BJ (cell line): ENCODE measurements around the gene GALNS. TPM values are rescaled to one million over a fixed set of nuclear protein-coding genes. Genes with fewer than 3 reads are reported as not detected.
A peak's percentile ranks its signal among the peaks of the same experiment; 100 is the strongest.

Experiments
- CTCF ChIA-PET: fragments of 350-600 bp; formaldehyde crosslinking; extraction: SDS; loops from one replicate; lab custom pipeline; 2021; ENCODE audit warnings: antibody characterized with exemption, inconsistent platforms; lab: Yijun Ruan, JAX
- POLR2A ChIA-PET: fragments of 300-600 bp; sonication (Branson Sonifier 250); formaldehyde crosslinking; extraction: SDS; loops from one replicate; lab custom pipeline; 2021; ENCODE audit warnings: antibody characterized with exemption; lab: Charles Lee
- DNase-seq: peaks from one replicate; pipeline ENCODE4 v3.0.0-alpha.2; 2011; ENCODE audit warnings: low read depth
- H3K27me3 ChIP-seq: 2 replicates; pipeline ENCODE4 v1.6.0; 2011; ENCODE audit warnings: low read length; ENCODE audit not compliant: control insufficient read depth, insufficient read depth
- H3K36me3 ChIP-seq: 2 replicates; pipeline ENCODE4 v1.5.1; 2011; ENCODE audit warnings: low read length; ENCODE audit not compliant: control insufficient read depth, insufficient read depth
- H3K4me3 ChIP-seq: 2 replicates; pipeline ENCODE4 v1.5.1; 2011; ENCODE audit warnings: low read depth, mild to moderate bottlenecking, control low read depth, low read length
- polyA plus RNA-seq: library from polyadenylated mRNA; depleted of rRNA; stranded (reverse); fragments of >200 nt; gene quantifications from 2 replicates; pipeline ENCODE4 v1.2.3, GENCODE V29; 2011
- TF ChIP-seq, protein P1 (sequence below): IDR thresholded peaks from 2 replicates; pipeline ENCODE4 v1.5.1; 2011; ENCODE audit warnings: low read depth, mild to moderate bottlenecking, control low read depth, inconsistent platforms, low read length, moderate library complexity; ENCODE audit not compliant: insufficient read depth

Gene GALNS
- polyA plus RNA-seq, 1 experiment: 9.7 TPM

GRCh38 chr16:88784856-88785105 lies 72.0 kb downstream of the GALNS start:
- Histone ChIP-seq H3K4me3 (peak overlapping the region; percentile 62), H3K27me3 (no peaks in the 10 kb centered on the region), H3K36me3 (no peaks in the 10 kb centered on the region)
- TF ChIP-seq, protein P1, sequence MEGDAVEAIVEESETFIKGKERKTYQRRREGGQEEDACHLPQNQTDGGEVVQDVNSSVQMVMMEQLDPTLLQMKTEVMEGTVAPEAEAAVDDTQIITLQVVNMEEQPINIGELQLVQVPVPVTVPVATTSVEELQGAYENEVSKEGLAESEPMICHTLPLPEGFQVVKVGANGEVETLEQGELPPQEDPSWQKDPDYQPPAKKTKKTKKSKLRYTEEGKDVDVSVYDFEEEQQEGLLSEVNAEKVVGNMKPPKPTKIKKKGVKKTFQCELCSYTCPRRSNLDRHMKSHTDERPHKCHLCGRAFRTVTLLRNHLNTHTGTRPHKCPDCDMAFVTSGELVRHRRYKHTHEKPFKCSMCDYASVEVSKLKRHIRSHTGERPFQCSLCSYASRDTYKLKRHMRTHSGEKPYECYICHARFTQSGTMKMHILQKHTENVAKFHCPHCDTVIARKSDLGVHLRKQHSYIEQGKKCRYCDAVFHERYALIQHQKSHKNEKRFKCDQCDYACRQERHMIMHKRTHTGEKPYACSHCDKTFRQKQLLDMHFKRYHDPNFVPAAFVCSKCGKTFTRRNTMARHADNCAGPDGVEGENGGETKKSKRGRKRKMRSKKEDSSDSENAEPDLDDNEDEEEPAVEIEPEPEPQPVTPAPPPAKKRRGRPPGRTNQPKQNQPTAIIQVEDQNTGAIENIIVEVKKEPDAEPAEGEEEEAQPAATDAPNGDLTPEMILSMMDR: no peak
- DNase-seq: no peak
- ChIA-PET CTCF (interaction anchor here (0.6 to 8.2 kb wide), 11 partner anchors 8 to 1004 kb away, joined by 3 to 111 read pairs (median 5); no protein-coding TSS in a partner anchor), POLR2A (no interaction called here)

- POLR2A ChIA-PET: interaction anchor here (0.7 kb wide), 1 partner anchor 122 kb away, joined by 6 read pairs; no protein-coding TSS in a partner anchor
- Histone ChIP-seq H3K36me3 (no peaks in the 10 kb centered on the region), H3K27me3 (no peaks in the 10 kb centered on the region), H3K4me3 (peak overlapping the region; percentile 62)
- CTCF ChIA-PET: interaction anchor here (0.6 to 8.2 kb wide), 11 partner anchors 9 to 1004 kb away, joined by 3 to 111 read pairs (median 5); no protein-coding TSS in a partner anchor
- TF ChIP-seq, protein P1: peak; percentile 74
- no peak for DNase-seq
Observed at GRCh38 chr16:88784074-88784855, 72.5 kb downstream of the GALNS start.

DNA sequence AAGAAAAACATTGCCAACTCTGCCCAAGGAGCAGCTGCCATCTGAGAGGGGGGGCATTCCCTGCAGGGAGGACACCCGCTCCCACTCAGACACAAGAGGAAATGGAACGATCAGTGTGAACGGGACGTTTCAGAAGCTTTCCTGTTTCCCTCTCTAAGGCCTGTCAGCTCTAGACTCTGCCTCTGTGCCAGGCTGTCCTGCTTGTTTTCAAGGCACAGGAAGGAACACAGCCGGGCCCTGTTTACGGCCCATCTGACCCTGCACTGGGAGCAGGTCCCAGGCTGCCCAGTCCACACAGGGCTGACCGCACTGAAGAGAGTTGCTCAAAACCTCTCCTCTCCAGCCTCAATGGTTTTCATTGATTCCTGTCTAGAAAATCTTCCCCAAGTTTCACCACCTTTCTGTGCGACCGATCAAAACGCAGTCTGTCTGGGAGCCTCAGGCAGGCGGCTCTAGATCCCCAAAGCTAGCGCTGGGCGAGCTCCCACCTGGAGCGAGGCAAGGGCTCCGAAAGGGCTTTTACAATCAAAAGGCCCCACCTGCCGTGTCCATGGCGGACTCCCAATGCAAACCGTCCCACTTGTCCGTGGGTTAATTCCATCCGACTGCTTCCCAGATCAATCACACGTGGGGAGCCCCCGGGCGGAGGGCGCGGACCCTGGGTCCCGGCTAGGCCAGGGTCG lies 73.2 kb downstream of the GALNS start:
- DNase-seq: no peak
- ChIA-PET CTCF (interaction anchor here (0.6 to 8.2 kb wide), 8 partner anchors 9 to 431 kb away, joined by 3 to 111 read pairs (median 12); no protein-coding TSS in a partner anchor), POLR2A (interaction anchor here (0.7 kb wide), 1 partner anchor 121 kb away, joined by 6 read pairs; no protein-coding TSS in a partner anchor)
- no peaks in the 10 kb centered on the region for H3K36me3 ChIP-seq
- H3K27me3 ChIP-seq: no peaks in the 10 kb centered on the region
- TF ChIP-seq, protein P1: no peak
- peak overlapping the region; percentile 62 for H3K4me3 ChIP-seq

- H3K4me3 ChIP-seq: peak overlapping the region; percentile 62
- no peaks in the 10 kb centered on the region for H3K36me3 ChIP-seq
- TF ChIP-seq, protein P1: no peak
- H3K27me3 ChIP-seq: no peaks in the 10 kb centered on the region
- no peak for DNase-seq
- ChIA-PET POLR2A (no interaction called here), CTCF (interaction anchor here (0.9 to 8.2 kb wide), 9 partner anchors 9 to 43 kb away, joined by 3 to 111 read pairs (median 5); no protein-coding TSS in a partner anchor)
Observed at GRCh38 chr16:88782454-88783390, 74.0 kb downstream of the GALNS start.
